IPS-NIHi11 (cell line): ENCODE data around the gene ARSA.
"Not testable (repeated sequence)": the region's sequence is repeated elsewhere in the genome, so short reads cannot be mapped to it uniquely, and the experiment has no call there.

Experiments used
- DNase-seq: peaks from one replicate; pipeline ENCODE4 v3.0.0; 2012; ENCODE audit warnings: mixed read lengths, low spot score

Gene ARSA

DNA sequence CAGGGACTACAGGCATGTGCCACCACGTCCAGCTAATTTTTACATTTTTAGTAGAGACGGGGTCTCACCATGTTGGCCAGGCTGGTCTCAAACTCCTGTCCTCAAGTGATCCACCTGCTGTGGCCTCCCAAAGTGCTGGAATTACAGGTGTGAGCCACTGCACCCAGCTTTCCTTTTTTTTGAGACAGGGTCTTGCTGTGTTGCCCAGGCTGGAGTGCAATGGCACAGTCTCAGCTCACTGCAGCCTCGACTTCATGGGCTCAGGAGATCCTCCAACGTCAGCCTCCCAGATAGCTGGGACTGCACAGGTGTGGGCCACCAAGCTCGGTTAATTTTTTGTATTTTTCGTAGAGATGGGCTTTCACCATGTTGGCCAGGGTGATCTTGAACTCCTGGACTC lies 26.7 kb upstream of the ARSA start:
- DNase-seq, result not testable (repeated sequence)

DNA sequence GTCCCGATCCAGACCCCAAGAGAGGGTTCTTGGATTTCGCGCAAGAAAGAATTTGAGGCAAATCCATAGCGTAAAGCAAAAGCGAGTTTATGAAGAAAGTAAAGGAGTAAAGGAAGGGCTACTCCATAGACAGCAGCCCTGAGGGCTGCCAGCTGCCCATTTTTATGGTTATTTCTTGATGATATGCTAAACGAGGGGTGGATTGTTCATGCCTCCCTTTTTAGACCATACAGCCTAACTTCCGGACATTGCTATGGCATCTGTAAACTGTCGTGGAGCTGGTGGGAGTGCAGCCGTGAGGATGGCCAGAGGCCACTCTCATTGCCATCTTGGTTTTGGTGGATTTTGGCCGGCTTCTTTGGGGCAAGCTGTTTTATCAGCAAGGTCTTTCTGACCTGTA lies 25.3 kb upstream of the ARSA start:
- no peak for DNase-seq

DNA sequence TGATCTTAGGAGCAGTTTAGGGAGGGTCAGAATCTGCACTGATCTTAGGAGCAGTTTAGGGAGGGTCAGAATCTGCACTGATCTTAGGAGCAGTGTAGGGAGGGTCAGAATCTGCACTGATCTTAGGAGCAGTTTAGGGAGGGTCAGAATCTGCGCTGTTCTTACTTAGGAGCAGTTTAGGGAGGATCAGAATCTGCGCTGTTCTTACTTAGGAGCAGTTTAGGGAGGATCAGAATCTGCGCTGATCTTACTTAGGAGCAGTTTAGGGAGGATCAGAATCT lies 15.8 kb upstream of the ARSA start:
- DNase-seq, result not testable (repeated sequence)

DNA sequence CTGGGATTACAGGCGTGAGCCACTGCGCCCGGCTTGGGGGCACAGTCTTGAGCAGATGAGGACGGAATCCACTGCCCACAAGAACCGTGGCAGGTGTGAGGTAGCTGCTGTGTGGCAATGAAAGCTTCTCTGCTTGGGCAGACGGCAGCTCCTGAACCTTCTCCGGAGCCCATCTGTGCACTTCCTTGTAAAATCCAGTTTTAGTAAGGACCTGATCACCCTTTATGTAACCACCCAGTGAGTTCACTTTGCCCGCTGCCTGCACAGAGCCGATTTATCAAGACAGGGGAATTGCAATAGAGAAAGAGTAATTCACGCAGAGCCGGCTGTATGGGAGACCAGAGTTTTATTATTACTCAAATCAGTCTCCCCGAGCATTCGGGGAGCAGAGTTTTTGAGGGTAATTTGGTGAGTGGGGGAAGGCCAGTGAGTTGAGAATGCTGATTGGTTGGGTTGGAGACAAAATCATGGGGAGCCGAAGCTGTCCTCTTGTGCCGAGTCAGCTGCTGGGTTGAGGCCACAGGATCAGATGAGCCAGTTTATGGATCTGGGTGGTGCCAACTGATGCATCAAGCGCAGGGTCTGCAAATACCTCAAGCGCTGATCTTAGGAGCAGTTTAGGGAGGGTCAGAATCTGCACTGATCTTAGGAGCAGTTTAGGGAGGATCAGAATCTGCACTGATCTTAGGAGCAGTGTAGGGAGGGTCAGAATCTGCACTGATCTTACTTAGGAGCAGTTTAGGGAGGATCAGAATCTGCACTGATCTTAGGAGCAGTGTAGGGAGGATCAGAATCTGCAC lies 15.3 kb upstream of the ARSA start:
- not testable (repeated sequence) for DNase-seq

DNA sequence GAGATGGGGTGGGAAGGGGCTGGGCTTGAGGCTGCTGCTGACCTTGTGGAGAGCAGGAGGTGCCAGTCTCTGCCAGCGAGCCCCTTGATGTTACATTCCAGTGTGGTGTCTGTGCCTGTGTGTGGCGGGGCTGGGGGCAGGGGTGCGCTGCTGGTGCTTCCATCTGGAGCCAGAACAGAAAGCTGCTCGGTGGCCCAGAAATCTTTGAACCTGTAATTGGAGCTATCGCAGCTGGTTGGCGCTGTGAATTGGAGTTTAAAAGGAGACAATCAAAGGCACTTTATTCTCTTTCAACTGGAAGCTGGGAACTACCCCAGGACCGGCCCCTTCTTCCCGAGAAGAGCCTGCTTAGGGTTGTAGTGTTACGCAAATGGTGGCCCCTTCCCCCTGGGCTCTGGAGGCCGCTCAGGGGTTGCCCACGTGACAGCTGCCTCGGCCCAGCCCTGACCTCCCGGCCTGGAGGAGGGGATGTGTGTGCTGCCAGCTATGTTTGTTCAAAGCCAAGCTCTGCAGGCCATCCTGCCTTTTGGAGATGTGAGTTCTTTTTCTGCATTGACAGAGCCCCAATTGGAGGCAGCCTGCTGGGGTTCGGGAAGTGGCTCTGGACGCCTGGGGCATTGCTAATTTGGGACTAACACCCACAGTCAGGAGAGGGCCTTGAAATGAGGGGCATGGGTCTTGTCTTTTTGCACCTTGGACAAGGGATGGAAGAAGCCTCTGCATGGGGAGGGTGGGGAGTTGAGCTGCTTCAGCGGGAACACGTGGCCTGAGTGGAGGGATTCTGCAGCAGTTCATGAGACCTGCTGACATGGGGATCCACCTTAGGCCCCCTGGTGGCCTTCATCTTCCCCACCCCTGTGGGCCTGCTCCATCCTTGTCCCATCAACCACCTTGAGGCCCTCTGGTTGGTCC lies 14.0 kb upstream of the ARSA start:
- DNase-seq, result peak; percentile 85

DNA sequence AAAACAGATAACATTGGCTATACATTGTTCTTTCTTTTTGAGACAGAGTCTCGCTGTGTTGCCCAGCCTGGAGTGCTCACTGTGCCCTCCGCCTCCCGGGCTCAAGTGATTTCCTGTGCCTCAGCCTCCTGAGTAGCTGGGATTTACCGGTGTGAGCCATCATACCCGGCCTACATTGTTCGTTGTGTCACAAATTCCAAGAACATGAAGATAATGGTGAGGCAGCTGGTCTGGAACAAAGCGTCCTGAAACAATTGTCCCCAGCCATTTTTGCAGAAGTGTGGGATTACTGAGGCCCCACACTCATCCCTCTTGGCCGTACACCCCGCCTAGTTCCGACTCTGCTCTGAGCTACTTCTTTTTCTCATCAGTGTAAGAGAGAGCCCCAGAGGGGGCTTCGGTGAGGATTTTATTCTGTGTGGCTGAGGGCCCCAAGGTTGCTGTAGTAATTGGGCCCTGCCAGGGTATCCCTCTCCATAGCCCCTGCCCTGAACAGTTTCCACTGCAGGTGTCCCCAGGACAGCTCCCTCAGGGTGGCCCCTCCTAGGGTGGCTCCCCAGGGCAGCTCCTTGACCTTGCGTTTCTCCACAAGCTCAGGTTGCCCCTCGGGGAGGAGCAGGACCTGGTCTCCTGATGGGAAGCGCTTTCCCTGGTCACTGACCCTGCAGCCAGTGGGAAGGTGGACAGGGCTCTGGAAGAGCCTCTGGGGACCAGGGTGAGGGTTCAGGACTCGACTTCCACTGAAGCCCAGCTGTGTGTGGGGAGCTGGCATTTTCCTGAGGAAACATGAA lies 13.1 kb upstream of the ARSA start:
- DNase-seq, result no peak

DNA sequence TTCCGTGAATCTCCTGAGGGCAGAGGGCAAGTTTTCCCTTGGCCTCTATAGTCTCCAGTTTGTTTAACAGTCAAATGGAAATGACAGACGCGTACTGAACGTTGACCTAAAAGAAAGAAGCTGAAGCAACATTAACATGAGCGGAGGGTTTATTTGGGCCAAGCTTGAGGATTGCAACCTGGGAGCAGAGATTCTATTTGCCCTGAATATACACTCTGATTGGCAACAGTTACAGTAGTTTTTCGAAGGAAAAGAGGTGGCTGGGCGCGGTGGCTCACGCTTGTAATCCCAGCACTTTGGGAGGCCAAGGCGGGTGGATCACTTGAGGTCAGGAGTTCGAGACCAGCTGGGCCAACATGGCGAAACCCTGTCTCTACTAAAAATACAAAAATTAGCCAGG lies 12.3 kb upstream of the ARSA start:
- not testable (repeated sequence) for DNase-seq

DNA sequence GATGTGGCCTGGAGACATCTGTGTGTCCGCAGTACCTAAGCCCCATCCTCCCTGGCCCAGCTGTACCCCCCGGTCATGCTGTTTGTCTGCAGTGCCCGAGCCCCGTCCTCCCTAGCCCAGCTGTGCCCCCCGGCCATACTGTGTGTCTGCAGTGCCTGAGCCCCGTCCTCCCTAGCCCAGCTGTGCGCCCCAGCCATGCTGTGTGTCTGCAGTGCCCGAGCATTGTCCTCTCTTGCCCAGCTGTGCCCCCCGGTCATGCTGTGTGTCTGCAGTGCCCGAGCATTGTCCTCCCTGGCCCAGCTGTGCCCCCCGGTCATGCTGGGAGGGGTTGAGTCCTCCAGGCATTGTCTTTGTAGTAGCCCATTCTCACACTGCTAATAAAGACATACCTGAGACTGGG lies 7.6 kb upstream of the ARSA start:
- DNase-seq, result no peak

DNA sequence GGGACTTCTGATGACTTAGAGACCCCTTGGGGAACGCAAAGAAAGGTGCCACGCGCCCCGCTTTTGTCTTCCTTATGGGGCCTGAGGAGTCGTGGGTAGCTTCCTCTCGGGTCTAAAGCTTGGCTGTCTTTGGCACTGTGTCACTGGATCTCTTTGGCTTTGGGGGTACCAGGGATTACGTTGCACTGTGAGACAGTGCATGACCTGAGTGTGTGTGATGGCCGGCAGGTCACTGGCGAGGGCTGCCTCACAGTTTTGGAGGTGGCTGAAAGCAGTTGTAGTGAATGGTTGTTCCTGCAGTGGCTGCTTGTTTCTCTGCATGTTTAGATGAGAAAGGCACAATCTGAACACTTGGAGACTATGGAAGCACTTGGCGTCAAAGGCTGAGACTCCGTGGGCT lies 5.8 kb upstream of the ARSA start:
- DNase-seq, result no peak

DNA sequence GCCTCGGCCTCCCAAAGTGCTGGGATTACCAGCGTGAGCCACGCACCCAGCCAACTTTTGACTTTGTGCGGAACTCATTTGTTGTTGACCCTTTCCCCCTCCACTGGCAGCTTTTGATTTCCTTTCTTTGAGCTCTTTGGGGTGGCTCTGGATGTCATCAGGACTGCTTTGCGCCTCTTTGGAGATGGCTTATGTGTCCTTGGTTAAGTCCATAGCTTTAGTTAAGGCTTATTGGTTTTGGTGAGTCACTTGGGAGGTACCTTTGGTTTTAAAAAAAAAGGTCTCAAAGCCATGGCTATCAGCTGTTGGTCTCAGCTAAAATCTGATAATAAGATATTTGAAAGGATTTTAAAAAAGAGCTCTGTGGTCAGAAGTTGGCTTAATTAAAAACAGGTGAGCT lies 5.1 kb upstream of the ARSA start:
- DNase-seq, result no peak

DNA sequence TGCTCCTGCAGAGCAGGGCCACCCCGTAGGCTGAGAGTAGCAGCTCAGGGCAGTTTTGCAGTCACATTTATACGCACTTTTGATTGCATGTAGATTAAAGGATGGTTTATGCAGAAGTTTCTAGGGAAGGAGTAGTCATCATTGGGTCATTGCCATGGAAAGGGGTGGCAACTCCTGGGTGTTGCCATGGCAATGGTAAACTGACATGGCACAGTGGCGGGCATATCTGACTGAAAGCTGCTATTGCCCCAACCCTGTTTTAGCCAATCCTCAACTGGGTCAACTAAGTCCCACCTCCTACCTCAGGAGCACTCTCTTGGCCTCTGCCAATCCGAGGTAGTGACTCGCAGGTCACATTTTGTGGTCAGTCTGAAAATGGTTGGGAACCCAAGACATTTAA lies 2.4 kb upstream of the ARSA start:
- no peak for DNase-seq

DNA sequence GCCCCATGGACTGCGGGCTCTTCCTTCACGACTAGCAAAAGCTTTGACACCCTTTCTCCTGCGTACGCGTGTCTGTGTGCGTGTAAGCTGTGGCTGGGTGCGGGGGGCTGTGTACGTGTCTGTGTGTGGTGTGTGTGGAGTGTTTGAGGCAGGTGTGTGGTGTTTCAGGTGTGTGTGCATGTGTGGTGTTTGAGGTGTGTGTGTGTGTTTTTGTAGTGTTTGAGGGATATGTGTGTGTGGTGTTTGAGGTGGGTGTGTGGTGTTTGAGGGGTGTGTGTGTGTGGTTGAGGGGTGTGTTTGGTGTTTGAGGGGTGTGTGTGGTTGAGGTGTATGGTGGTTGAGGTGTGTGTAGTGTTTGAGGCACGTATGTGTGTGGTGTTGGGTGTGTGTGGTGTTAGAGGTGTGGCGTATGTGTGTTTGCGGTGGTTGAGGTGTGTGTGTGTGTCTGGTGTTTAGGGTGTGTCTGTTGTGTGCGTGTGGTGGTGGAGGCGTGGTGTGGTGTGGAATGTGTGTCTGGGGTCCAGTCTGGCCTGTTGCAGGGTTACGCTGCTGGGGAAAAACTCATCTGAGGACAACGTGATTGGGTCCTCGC lies 687 bp upstream of the ARSA start:
- no peak for DNase-seq

DNA sequence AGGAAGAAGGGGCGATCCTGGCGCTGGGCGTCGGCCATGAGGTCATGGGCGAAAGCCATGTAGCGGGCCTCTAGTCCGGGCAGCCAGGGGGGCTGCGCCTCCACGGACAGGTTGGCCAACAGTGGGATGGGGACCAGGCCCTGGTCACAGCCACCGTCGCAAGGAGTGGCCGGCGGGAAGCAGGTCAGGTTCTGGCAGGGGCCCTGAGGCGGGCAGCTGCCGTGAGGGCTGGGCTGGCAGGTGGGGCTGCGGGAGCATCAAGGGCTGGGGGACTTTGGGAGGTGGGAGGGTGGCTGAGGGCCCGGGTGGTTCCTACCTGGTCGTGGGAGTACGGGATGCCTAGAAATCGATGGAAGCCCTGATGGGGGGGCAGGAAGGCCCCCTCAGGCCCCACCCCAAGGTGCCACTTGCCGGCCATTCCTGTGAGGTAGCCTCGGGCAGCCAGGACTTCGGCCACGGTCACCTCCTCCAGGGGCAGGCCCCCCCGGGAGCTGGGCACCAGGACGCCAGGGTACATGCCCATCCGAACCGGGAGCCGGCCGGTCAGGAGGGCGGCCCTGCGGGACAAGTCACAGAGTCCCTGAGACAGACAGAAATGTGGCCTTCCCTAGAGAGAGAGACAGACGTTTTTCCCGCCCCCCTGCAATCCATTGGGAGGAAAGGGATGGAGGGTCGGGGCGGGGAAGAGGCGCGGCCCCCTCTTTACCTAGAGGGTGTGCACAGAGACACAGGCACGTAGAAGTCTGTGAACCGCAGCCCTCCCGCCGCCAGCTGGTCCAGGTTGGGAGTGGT lies 906 bp downstream of the ARSA start:
- no peak for DNase-seq

DNA sequence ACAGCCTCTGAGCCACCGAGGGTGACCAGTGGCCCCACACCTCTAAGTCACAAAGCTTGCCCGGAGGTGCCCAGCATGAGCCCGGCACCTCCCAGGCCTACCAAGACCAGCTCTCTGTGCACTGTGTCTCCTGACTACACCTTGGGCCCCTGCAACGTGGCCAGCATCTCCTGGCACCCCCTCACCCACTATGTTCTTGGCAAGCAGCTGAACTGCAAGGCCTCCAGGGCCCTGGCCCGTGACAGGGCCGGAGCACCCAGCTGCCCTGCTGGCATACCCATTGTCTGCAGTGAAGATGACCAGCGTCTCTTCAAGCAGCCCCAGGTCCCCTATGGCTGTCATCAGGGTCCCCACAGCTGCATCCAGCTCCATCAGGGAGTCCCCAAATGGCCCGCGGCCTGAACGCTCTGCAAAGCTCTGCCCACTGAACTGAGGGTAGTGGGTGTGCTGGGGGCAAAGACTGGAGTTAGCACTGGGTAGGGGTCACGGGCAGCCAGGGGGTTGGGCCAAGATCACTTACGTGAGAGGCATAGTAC lies 1.6 kb downstream of the ARSA start:
- DNase-seq, result no peak

DNA sequence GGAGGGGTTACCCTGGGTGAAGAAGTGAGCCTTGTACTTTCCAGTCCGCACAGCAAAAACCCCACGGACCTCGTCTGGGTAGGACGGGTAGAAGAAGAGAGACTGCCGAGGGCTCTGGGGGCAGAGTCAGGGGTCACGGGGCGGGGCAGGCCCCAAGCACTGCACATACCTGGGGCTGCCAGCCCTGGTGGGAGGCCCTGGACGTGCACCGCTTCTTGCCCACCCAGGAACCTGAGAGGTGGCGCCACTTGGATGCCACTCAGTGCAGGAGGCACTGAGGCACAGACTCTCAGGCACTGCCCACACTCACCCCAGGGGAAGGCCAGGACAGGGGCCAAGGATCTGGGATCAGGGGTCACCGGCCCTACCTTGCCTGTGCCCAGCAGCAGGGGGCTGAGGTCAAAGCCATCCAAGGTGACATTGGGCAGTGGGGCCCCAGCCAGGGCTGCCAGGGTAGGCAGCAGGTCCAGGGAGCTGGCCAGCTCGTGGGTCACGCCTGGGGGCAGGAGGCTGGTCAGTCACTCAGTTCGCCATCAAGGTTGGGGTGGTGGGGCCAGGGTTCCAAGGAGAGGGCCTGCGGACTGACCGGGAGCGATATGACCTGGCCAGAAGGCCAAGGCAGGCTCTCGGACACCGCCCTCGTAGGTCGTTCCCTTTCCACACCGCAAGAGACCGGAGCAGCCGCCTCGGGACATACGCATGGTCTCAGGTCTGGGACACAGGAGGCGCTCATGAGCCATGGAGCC lies 2.2 kb downstream of the ARSA start:
- no peak for DNase-seq

DNA sequence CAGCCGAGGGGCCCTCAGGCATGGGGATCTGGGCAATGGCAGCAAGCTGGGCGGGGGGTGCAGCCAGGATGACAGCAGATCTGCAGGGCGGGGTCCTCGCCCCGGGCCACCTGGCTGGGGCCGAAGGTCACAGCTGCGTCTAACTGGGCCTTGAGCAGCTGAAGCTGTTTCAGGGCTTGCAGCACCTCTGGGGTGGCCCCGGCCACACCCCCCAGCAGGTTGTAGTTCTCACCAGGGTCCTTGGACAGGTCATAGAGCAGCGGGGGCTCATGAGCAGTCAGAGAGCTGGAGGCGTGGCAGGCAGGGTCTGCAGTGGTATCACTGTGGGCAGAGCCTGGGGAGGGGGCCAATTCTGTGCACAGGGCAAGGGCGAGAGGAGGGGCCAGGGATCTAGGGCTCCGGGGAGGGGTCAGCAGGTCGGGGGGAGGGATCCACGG lies 2.8 kb downstream of the ARSA start:
- no peak for DNase-seq

DNA sequence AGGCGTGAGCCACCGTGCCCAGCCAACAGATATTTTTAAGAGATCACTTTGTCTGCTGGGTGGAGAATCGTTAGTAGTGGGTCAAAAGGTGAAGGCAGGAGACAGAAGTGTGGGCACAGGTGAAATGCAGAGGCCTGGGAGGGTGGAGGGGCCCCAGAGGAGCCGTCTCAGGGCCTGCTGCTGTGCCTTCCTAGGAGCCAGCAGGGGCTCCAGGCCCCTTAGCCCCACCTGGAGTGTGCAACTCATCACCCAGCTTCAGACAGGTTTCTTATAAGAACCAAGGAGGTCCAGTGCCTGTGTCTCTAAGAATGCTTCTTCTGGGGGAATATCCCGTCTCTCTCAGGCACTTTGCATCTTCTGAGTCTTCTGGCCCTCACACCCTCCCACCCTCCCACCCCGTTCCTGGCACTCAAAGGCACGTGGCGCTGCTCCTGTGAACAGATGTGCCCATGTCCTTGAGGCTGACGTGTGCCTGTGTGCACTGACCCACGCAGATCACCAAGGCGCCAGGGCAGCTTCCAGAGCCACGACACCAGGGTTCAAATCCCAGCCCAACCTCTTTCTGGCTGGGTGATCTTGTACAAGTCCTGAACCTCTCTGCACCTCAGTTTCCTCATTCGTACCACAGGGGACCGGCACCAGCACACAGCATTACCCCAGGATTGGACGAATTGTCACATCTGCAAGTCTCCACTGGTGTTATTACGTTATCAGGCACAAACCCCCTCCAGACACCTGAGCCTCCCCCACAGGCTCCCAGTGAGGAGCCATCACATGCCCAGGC lies 3.4 kb downstream of the ARSA start:
- no peak for DNase-seq

DNA sequence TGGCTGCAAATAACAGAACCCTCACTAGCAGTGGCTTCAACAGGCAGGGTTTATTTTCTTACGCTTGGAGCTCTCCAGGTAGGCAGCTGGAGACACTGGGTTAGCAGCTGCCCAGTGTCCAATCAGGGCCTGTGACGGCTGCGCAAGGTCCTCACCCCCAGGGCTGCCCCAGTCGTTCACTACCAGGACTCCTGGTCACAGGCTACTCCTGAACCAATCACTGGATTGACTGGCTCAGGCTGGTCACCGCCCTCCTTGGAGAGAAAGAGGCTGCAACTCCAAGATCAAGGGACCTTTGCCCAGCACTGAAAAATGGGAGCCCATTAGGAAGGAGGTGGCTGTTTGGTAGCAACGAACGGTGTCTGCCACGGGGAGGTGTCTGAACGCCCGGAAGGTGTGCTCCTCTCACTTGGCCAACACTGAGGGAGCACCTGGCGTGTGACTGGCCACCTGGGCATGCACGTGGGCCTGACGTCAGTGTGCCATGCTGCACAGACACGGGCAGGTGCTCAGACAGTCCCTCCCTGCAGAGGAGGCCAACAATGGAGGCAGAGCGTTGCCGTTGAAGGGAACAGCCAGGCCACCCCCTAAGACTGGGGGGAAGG lies 5.1 kb downstream of the ARSA start:
- no peak for DNase-seq
